LNCaP clone FGC (cell line): ENCODE results near the gene INPP5F.

ENCODE experiments used
- DNase-seq: peaks from one replicate; pipeline ENCODE4 v3.0.0-alpha.2; 2011; ENCODE audit warnings: low read depth
- H3K4me3 ChIP-seq: 2 replicates; pipeline ENCODE4 v1.5.1; 2011; ENCODE audit warnings: mild to moderate bottlenecking, low read depth, low read length, control low read depth
- TF ChIP-seq, protein P1 (sequence below): IDR thresholded peaks from 2 replicates; pipeline ENCODE4 v1.5.1; 2012; ENCODE audit warnings: mild to moderate bottlenecking; ENCODE audit not compliant: control insufficient read depth, insufficient read depth; ENCODE audit errors: extremely low read depth

INPP5F gene

DNA sequence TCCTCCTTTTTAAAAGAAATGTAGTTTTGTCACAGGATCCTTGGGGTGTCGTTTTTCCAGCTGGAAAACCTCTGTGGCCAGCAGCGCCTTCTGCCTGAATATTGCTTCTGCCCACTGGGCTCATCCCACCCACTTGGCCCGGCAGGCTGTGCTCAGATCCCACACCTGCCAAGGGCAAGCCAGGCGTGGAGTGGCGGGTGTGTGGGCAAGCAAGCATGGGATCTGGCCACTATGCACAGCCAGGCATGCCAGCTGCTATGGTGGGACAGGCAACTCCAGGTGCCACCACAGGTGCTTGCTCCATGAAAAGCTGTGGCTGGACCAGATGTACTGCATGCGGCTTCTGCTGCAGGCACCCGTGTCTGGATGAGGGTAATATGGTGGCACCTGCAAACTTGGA, 31.2 kb upstream of the INPP5F start:
- TF ChIP-seq, protein P1, sequence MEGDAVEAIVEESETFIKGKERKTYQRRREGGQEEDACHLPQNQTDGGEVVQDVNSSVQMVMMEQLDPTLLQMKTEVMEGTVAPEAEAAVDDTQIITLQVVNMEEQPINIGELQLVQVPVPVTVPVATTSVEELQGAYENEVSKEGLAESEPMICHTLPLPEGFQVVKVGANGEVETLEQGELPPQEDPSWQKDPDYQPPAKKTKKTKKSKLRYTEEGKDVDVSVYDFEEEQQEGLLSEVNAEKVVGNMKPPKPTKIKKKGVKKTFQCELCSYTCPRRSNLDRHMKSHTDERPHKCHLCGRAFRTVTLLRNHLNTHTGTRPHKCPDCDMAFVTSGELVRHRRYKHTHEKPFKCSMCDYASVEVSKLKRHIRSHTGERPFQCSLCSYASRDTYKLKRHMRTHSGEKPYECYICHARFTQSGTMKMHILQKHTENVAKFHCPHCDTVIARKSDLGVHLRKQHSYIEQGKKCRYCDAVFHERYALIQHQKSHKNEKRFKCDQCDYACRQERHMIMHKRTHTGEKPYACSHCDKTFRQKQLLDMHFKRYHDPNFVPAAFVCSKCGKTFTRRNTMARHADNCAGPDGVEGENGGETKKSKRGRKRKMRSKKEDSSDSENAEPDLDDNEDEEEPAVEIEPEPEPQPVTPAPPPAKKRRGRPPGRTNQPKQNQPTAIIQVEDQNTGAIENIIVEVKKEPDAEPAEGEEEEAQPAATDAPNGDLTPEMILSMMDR = no peak
- H3K4me3 ChIP-seq = no peak overlapping the region
- no peak for DNase-seq

DNA sequence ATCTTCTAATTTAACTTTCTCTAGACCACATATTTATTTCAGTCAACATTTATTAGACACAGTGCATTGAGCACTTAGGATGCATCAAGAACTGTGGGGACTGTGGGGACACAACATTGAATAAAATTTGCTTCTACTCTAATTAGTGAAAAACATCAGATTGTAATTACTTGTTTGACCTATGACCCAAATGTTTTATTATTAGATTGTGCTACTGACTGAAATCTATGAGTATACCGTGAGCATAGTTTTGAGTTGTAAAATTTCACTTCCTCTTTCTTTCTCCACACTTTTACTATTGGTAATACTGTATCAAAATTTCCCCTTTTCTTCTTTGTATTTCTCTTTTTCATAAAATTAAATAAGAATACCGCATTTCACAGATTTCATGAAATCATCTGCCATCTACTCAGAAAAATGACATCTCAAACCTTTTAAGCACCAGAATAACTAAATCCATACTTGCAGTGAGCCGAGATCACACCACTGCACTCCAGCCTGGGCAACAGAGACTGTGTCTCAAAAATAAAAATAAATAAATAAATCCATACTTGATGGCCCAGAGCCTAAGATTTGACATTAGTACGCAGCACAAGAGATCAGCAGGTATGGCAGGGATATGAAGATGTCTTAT, 25.4 kb upstream of the INPP5F start:
- no peak for DNase-seq
- no peak overlapping the region for H3K4me3 ChIP-seq
- TF ChIP-seq, protein P1 = no peak

DNA sequence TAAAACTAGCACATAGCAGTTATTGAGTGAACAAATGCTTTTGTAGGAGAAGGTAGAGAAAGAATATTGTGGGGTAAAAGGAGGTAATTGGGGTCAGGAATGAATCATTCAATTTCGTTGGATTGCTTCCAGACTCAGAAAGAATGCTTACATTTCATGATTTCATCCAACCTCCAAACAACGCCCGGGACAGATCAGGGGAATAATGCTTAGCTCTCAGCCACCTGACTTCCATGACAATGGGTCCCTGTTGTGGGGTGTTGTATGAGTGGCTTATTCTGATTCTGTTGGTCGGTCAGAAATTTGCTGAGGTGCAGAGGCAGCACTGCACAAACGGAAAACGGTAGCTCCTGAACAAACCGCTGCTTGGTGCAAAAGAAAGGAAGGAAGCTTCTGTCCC, 24.0 kb upstream of the INPP5F start:
- no peak overlapping the region for H3K4me3 ChIP-seq
- TF ChIP-seq, protein P1 = no peak
- DNase-seq = no peak

DNA sequence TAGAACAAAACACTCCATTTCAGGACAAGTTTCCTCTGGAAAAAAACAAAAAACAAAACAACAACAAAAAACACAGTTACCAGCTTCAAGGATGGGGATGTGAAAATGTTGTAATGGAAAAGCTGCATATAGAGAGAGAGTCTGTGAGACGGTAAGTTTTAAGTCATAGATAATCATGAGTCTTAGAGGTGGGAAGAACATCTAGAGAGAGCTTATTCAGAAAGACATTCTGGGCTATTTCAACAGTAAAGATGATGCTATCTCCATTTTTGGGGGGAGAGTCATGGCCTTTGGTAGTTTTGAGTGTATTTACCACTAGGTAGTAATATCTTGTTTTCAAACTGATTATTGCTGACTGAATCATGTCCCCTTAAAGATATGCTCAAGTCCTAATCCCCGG, 23.3 kb upstream of the INPP5F start:
- no peak for DNase-seq
- no peak overlapping the region for H3K4me3 ChIP-seq
- TF ChIP-seq, protein P1 = no peak

DNA sequence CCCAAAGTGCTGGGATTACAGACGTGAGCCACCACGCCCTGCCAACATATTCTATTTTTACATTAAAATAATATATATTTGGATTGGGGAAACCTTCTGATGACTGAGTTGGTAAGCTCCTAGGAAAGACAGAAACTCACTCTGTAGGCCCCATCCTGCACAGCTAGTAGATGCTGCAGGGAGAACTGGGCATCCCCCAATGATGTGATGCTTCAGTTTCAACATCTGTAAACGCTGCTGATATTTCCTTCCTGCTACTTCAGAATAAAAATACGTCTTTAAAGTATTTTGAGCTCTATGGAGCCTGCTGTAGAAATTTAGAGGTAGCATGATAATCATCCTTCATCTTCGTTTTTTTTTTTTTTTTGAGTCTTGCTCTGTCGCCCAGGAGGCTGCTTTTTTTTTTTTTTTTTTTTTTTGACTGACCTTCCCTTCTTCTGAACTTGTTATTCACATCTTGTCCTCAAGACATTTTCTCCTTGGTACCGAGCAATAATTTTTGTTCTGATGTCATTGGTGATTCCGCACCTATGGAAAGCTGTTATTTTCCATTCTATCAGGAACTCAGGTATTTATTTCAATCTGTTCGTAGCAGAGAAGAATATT, 21.8 kb upstream of the INPP5F start:
- no peak for DNase-seq
- no peak overlapping the region for H3K4me3 ChIP-seq
- TF ChIP-seq, protein P1 = no peak

DNA sequence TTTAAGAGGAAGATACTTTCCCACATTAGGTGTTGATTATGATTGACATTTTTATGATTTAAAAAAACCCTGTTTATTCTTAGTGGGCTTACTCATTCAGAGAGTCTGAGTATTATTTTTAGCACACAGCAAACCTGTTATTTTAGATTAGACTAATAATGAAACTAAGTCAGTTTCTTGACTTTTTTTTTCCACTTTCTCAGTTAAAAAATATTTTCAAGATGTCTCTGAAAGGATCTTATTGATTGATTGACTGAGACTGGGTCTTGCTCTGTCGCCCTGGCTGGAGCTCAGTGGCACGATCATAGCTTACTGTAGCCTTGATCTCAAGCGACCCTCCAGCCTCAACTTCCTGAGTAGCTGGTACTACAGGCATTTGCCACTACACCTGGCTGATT, 20.4 kb upstream of the INPP5F start:
- no peak overlapping the region for H3K4me3 ChIP-seq
- TF ChIP-seq, protein P1 = no peak
- no peak for DNase-seq
